Activated CD4-positive, alpha-beta memory T cell treated with anti-CD3 and anti-CD28 coated beads for 36 hours (primary cell): ENCODE results near the gene BBOF1. TPM values are rescaled to one million over a fixed set of nuclear protein-coding genes. Genes with fewer than 3 reads are reported as not detected.

Experiments
- CTCF ChIA-PET: fragments of 350-600 bp; sonication (Branson Sonifier 250); formaldehyde crosslinking; loops from one replicate; lab custom pipeline; 2021; ENCODE audit warnings: antibody characterized with exemption, inconsistent platforms; lab: Charles Lee
- POLR2A ChIA-PET: fragments of 350-600 bp; sonication (Branson Sonifier 250); formaldehyde crosslinking; loops from one replicate; lab custom pipeline; 2021; ENCODE audit warnings: antibody characterized with exemption; lab: Charles Lee
- DNase-seq: peaks from one replicate; pipeline ENCODE4 v3.0.0-alpha.2; 2020
- H3K27ac Mint-ChIP-seq: one replicate; pipeline ENCODE4 v1.8.0; 2021; ENCODE audit warnings: mixed read lengths
- H3K27me3 Mint-ChIP-seq: one replicate; pipeline ENCODE4 v1.8.0; 2021; ENCODE audit warnings: mixed read lengths
- H3K36me3 Mint-ChIP-seq: one replicate; pipeline ENCODE4 v1.8.0; 2021; ENCODE audit warnings: mixed read lengths
- H3K4me1 Mint-ChIP-seq: one replicate; pipeline ENCODE4 v1.8.0; 2021; ENCODE audit warnings: low read depth, mixed read lengths
- H3K4me3 Mint-ChIP-seq: one replicate; pipeline ENCODE4 v1.8.0; 2021; ENCODE audit warnings: mild to moderate bottlenecking, mixed read lengths
- H3K9me3 Mint-ChIP-seq: one replicate; pipeline ENCODE4 v1.8.0; 2021; ENCODE audit warnings: mixed read lengths
- intact Hi-C: fragments of 100-400 bp; cut with micrococcal nuclease; formaldehyde crosslinking; loops from one replicate; pipeline ENCODE4 v1.15.1; 2023
- total RNA-seq, 2 experiments: library from RNA; stranded (reverse); gene quantifications; one replicate each; pipeline ENCODE4 v1.2.3, GENCODE V29; 2021

The BBOF1 gene
- total RNA-seq, 2 experiments from 2014 or later = 1.0 to 1.3 TPM

DNA sequence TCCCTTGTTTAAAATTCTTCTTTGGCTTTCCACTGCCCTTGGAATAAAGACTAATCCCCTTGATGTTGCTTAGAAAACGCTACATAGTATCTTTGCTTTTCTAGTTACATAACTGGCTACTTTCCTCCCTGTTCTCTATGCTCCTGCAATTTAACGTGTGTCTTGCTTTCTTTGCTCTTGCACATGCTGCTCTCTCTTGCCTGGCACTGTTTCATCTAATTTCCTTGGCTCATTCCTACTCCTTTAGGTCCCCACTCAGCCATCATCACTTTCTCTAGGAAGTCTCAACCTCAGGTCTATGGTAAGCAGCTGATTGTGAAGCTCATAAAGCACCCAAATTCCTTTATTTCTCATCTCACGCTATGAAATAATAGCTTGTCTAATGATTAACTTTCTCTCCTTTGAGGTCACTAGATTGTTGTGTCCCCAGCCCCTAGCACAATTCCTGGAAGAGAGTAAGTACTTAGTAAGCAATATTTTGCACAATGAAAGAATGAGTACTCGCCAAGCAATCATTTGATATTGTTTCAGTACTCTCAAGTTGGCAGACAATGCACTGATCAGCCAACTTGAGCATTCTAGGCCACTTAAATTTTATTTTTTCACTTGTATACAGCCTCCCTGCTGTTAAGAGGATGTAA is 61.8 kb downstream of the BBOF1 start:
- Mint-ChIP-seq H3K4me3 (no peak overlapping the region), H3K9me3 (no peaks in the 10 kb centered on the region), H3K36me3 (no peaks in the 10 kb centered on the region), H3K27ac (no peak overlapping the region), H3K27me3 (no peaks in the 10 kb centered on the region), H3K4me1 (peaks cover 21% of the 10 kb centered on the region)
- ChIA-PET POLR2A (no interaction called here), CTCF (no interaction called here)
- intact Hi-C loops = loop anchor here (5.0 to 10.0 kb wide), 3 partner anchors 174 to 631 kb away; partner anchors contain the start of genes AREL1 and FCF1
- no peak for DNase-seq

DNA sequence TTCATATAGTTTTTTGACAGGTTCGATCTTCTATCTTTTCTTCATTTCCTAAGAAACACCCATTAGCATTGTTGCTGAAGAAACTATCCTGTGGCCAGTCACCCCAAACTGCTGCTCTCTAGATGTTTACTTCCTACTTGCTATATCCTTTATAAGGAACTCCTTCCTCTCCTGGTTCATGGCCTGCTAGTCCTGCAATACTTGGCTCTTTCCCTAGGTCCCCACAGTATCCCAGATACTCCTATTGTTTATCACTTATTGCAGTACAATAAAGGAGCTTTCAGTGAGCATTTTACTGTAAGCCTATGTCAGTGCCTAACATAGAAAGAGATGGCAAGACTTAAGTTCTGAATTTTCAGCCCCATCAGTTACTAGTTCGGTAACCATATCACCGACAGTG is 62.3 kb downstream of the BBOF1 start:
- POLR2A ChIA-PET = no interaction called here
- intact Hi-C loops = loop anchor here (5.0 to 10.0 kb wide), 3 partner anchors 173 to 631 kb away; partner anchors contain the start of genes AREL1 and FCF1

DNA sequence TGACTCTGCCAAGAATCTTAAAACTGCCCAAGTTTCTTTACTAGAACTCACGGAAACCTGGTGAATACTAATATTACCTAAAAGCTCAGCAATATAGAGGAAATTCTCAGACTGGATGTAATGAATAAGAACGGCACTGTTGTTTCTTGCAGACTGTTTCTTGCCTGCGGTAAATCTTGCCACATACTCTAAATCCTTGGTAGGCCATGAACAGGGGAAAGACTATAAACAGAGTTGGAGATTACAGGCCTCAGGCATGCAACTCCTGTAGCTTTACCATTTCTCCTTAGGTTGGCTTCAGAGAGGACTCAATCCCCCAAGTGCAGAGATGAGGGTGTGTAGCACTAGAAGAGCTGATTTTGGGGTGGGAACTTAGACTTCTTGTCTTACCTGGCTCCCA is 64.0 kb downstream of the BBOF1 start:
- peaks cover 2% of the 10 kb centered on the region for H3K36me3 Mint-ChIP-seq
- H3K4me3 Mint-ChIP-seq = peak overlapping the region; percentile 100
- no peaks in the 10 kb centered on the region for H3K9me3 Mint-ChIP-seq
- CTCF ChIA-PET = interaction anchor here (2.0 kb wide), 1 partner anchor 169 kb away, joined by 7 read pairs; no protein-coding TSS in a partner anchor
- no peak overlapping the region for H3K27ac Mint-ChIP-seq
- intact Hi-C loops = loop anchor here (5.0 to 10.0 kb wide), 3 partner anchors 172 to 629 kb away; partner anchors contain the start of genes AREL1 and FCF1
- DNase-seq = no peak
- H3K4me1 Mint-ChIP-seq = peaks cover 31% of the 10 kb centered on the region
- H3K27me3 Mint-ChIP-seq = no peaks in the 10 kb centered on the region
- POLR2A ChIA-PET = no interaction called here

More for the DNA sequence above, 62.3 kb downstream of the BBOF1 start:
- H3K27ac Mint-ChIP-seq = no peak overlapping the region
- DNase-seq = no peak
- no peaks in the 10 kb centered on the region for H3K36me3 Mint-ChIP-seq
- no peaks in the 10 kb centered on the region for H3K27me3 Mint-ChIP-seq
- H3K4me3 Mint-ChIP-seq = no peak overlapping the region
- CTCF ChIA-PET = no interaction called here
- H3K4me1 Mint-ChIP-seq = peaks cover 26% of the 10 kb centered on the region
- H3K9me3 Mint-ChIP-seq = no peaks in the 10 kb centered on the region

DNA sequence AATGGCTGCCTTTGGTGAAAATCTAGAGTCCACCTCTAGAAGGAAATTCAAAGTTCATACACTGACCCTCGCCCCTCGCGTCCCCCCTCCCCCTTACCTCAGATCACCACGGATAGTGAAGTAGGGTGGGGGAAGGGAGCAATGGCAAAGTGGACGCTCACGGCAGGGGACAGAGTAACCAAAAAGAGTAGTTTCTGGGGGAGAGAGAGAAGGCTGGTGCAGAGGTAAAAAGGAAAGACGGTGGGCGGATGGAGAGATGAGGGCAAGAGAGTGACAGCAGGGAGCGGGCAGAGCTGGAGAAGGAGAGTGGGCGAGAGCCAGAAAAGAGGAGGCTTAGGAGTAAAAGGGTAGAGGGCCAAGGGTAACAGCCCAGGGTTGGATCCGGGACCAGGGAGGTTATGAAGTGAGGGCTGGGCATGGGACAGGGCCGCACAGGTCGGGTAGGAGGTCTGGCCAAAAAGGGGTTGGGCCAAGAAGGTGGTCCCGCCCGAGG is 64.7 kb downstream of the BBOF1 start:
- Mint-ChIP-seq H3K4me1 (peaks cover 35% of the 10 kb centered on the region), H3K36me3 (peaks cover 4% of the 10 kb centered on the region), H3K27ac (peak overlapping the region; percentile 98), H3K27me3 (no peaks in the 10 kb centered on the region), H3K9me3 (no peaks in the 10 kb centered on the region), H3K4me3 (peak overlapping the region; percentile 100)
- intact Hi-C loops = loop anchor here (1.0 to 10.0 kb wide), 10 partner anchors 65 to 1026 kb away; partner anchors contain the start of genes AREL1, BBOF1, COQ6 and ENTPD5
- CTCF ChIA-PET = interaction anchor here (1.0 to 2.0 kb wide), 2 partner anchors 60 to 168 kb away, joined by 3 to 7 read pairs; no protein-coding TSS in a partner anchor
- DNase-seq = no peak
- POLR2A ChIA-PET = interaction anchor here (1.3 kb wide), 1 partner anchor 471 kb away, joined by 3 read pairs; the partner anchor contains the start of gene ACOT6

DNA sequence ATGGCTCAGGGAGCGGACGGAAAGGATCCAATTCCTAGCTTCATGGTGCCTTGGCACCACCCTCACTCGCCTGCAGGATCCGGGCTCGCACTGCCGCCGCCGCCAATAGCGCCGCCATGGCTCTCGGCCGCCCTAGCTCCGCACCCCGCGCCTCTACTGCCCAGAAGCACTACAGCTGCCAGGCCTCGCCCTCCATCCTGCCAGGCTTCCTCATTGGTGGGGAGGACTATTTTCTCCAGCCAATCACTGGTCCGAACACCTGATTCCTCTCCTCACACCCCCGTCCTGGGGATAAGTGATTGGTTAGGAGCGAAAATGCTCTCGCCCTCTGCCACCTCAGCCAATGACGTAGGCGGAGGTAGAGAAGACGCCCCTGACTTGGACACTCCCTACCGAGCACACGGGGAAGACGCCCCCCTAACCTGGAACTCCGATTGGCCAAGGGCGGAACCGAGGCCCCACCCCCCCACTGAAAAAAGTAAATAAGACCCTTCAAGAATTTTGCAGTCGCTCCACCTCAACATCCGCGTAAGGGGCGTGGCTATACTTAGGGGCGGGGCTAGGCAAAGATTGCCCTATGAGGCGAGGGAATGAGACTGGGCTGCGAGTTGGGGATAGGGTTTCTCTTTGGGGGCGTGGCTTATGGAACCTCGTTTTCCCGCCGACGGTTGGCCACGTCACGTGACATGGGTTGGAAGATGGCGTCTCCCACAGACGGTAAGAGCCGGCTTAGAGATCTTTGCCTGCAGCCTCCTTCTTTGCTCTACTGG is 65.3 kb downstream of the BBOF1 start, which contains the start of the genes ALDH6A1 and LIN52:
ALDH6A1 (minus strand) TSS at position 177 of the 770 bp plus-strand sequence; CDS start at position 118, 59 bp downstream.
LIN52 (plus strand) TSS at position 680 of the 770 bp plus-strand sequence; CDS start at position 699, 19 bp downstream.
- ChIA-PET CTCF (interaction anchor here (0.9 to 2.0 kb wide), 4 partner anchors 61 to 576 kb away, joined by 3 to 7 read pairs (median 3); no protein-coding TSS in a partner anchor), POLR2A (interaction anchor here (1.1 to 1.8 kb wide), 3 partner anchors 66 to 471 kb away, joined by 3 to 8 read pairs (median 4); partner anchors contain the start of genes ACOT6, BBOF1 and ENTPD5)
- H3K4me3 Mint-ChIP-seq = peak within 1 kb of the TSS; percentile 100
- H3K36me3 Mint-ChIP-seq = peaks cover 7% of the 10 kb centered on the region
- H3K4me1 Mint-ChIP-seq = peaks cover 39% of the 10 kb centered on the region
- H3K27ac Mint-ChIP-seq = peak within 1 kb of the TSS; percentile 98
- intact Hi-C loops = loop anchor here (1.0 to 10.0 kb wide), 11 partner anchors 65 to 1026 kb away; partner anchors contain the start of genes AREL1, BBOF1, COQ6 and ENTPD5
- no peaks in the 10 kb centered on the region for H3K27me3 Mint-ChIP-seq
- no peaks in the 10 kb centered on the region for H3K9me3 Mint-ChIP-seq
- peak; percentile 100 for DNase-seq

DNA sequence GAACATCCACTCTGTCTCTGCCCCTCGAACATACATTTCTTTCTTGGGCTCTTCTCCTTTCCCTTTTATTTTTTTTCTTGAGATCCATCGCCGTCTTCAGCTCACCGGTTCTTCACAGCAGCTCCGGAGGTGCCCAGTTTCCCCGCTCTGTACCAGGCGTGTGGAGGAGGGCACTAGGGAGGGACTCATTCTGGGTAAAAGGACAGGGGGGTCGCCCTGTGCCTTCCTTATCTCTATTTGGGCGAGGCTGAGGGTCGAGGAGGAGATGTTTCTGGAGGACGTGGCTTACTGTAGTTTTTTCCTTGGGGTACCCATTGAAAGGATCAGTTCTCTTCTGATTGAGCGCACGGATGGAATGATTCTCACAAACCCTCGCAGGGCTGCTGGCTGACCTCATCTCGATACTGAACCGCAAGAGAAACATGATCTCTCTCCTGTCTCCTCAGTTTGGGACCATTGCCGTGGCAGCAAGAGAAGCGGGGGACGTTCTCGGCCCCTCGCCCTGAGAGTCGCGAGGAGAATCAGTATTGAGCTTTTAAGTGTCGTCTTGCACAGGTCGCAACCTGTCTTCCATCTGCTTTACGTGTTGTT is 66.0 kb downstream of the BBOF1 start:
- H3K4me1 Mint-ChIP-seq = peaks cover 42% of the 10 kb centered on the region
- H3K36me3 Mint-ChIP-seq = peaks cover 7% of the 10 kb centered on the region
- H3K4me3 Mint-ChIP-seq = peak overlapping the region; percentile 100
- H3K27ac Mint-ChIP-seq = peak overlapping the region; percentile 98
- H3K9me3 Mint-ChIP-seq = no peaks in the 10 kb centered on the region
- CTCF ChIA-PET = interaction anchor here (0.9 to 1.4 kb wide), 2 partner anchors 165 to 577 kb away, joined by 3 read pairs; no protein-coding TSS in a partner anchor
- POLR2A ChIA-PET = interaction anchor here (0.6 to 1.8 kb wide), 7 partner anchors 66 to 1095 kb away, joined by 3 to 8 read pairs (median 4); partner anchors contain the start of genes ACOT6, BBOF1 and ENTPD5
- H3K27me3 Mint-ChIP-seq = no peaks in the 10 kb centered on the region
- intact Hi-C loops = loop anchor here (1.0 to 10.0 kb wide), 5 partner anchors 170 to 408 kb away; partner anchors contain the start of genes ISCA2 and NPC2
- DNase-seq = peak; percentile 72

DNA sequence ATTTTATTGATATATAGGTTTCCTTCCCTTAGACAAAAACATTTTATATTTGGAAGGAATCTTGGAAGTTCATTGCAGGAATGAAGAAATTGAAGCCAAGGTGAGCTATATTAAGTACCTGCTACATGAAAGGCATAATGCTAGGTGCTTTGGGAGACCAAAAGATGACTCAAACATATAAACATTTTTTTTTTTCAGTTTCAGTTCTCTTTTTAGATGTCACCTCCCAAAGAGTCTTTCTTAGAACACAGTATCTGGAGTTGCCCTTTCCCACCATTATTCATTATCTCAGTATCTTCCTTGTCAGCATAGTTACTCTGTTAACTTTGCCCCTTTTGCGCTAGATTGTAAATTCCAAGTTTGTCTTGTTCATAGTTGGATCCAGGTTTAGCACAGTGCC is 66.7 kb downstream of the BBOF1 start:
- peak overlapping the region; percentile 98 for H3K27ac Mint-ChIP-seq
- peaks cover 9% of the 10 kb centered on the region for H3K36me3 Mint-ChIP-seq
- H3K4me3 Mint-ChIP-seq = peak overlapping the region; percentile 100
- H3K9me3 Mint-ChIP-seq = no peaks in the 10 kb centered on the region
- ChIA-PET POLR2A (interaction anchor here (0.6 to 1.8 kb wide), 7 partner anchors 67 to 1095 kb away, joined by 3 to 8 read pairs (median 4); partner anchors contain the start of genes BBOF1, ENTPD5 and ZNF410), CTCF (interaction anchor here (1.4 kb wide), 1 partner anchor 578 kb away, joined by 3 read pairs; no protein-coding TSS in a partner anchor)
- intact Hi-C loops = loop anchor here (1.0 to 10.0 kb wide), 5 partner anchors 169 to 407 kb away; partner anchors contain the start of genes ISCA2 and NPC2
- DNase-seq = no peak
- no peaks in the 10 kb centered on the region for H3K27me3 Mint-ChIP-seq
- H3K4me1 Mint-ChIP-seq = peaks cover 42% of the 10 kb centered on the region

DNA sequence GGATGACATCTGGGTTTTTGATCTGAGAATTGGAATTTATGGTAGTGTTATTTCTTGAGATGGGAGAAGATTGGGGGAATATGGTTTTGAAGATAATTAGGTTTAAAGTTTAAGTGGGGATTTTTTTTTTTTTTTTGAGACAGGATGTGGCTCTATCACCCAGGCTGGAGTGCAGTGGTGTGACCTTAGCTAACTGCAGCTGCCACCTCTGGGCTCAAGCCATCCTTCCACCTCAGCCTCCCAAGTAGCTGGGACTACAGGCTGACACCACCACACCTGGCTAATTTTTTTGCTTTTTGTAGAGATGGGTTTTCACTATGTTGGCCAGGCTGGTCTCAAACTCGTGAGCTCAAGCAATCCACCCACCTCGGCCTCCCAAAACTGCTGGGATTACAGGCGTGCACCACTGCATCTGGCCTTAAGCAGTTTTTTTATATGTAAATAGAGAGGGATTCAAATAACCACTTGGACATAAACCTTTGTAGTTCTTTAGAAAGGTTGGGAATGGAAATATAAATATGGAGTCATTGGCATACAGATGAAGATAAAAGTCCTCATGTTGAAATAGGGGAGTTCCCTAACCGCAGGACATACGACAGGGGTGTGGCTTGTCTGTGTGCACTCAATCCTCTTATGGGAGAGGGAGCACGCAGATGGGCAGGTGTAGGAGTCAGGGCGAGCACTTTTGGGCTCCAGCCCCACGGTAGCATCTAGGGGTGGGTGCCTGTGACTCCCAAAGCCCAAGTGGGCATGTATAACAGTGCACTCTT is 70.3 kb downstream of the BBOF1 start:
- DNase-seq = peak; percentile 15
- Mint-ChIP-seq H3K4me1 (peaks cover 30% of the 10 kb centered on the region), H3K27ac (no peak overlapping the region), H3K27me3 (no peaks in the 10 kb centered on the region), H3K9me3 (no peaks in the 10 kb centered on the region), H3K36me3 (peaks cover 14% of the 10 kb centered on the region), H3K4me3 (no peak overlapping the region)
- intact Hi-C loops = loop anchor here (10.0 kb wide), 2 partner anchors 165 to 335 kb away; no protein-coding TSS in a partner anchor
- POLR2A ChIA-PET = no interaction called here
- CTCF ChIA-PET = no interaction called here

DNA sequence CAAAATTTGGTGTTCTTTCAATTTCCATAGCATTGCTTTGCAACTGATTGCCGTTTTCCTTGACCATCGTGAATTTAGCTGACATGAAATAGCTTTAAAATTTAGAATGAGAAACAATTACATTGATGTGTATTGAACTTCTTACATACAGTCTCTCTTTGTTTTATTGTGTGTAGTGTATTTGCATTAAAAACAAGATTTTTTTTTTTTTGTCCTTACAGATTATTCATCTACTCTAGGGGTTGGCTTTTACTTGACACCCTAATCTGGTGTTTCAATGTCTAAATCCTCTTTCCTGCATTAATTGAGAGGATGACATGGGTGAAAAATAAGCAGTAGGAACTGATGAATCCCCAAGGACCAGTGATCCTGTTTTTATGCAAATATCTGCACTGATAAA is 86.2 kb downstream of the BBOF1 start:
- Mint-ChIP-seq H3K27me3 (no peaks in the 10 kb centered on the region), H3K4me1 (no peaks in the 10 kb centered on the region), H3K36me3 (peaks cover 20% of the 10 kb centered on the region), H3K27ac (no peak overlapping the region), H3K9me3 (no peaks in the 10 kb centered on the region), H3K4me3 (no peak overlapping the region)
- ChIA-PET POLR2A (no interaction called here), CTCF (interaction anchor here (0.9 kb wide), 1 partner anchor 146 kb away, joined by 3 read pairs; no protein-coding TSS in a partner anchor)
- no peak for DNase-seq
- intact Hi-C loops = no loop called here

DNA sequence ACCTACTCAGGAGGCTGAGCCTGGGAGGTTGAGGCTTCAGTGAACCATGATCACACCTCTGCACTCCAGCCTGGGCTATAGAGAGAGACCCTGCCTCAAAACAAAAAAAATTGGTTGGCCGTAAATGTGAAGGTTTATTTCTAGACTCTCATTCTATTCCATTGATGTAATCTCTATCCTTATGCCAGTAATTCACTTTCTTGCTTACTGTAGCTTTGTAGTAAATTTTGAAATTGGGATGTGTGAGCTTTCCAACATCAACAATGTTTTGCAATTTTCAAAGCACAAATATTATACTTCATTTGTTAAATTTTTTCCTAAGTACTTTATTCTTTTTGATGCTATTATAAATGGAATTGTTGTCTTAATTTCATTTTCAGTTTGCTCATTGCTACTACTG is 90.2 kb downstream of the BBOF1 start:
- no peak overlapping the region for H3K4me3 Mint-ChIP-seq
- H3K27me3 Mint-ChIP-seq = no peaks in the 10 kb centered on the region
- POLR2A ChIA-PET = no interaction called here
- intact Hi-C loops = no loop called here
- no peak for DNase-seq
- no peaks in the 10 kb centered on the region for H3K4me1 Mint-ChIP-seq
- CTCF ChIA-PET = interaction anchor here (1.9 to 2.0 kb wide), 2 partner anchors 143 to 148 kb away, joined by 5 to 7 read pairs; no protein-coding TSS in a partner anchor
- no peaks in the 10 kb centered on the region for H3K9me3 Mint-ChIP-seq
- no peak overlapping the region for H3K27ac Mint-ChIP-seq
- peaks cover 12% of the 10 kb centered on the region for H3K36me3 Mint-ChIP-seq
